Caco-2 (cell line): Measurements from ENCODE around the gene OAT. TPM values are rescaled to one million over a fixed set of nuclear protein-coding genes. Genes with fewer than 3 reads are reported as not detected.
A peak's percentile ranks its signal among the peaks of the same experiment; 100 is the strongest.

Experiments used
- BruUV-seq: library from RNA; stranded (reverse); fragments of 400-500 nt; replicated peaks from 2 replicates; lab custom pipeline; 2021; lab: Mats Ljungman, UMichigan
- CTCF ChIA-PET: fragments of 300-600 bp; sonication (Branson Sonifier 250); formaldehyde crosslinking; loops from one replicate; lab custom pipeline; 2022; ENCODE audit warnings: antibody characterized with exemption; lab: Charles Lee
- POLR2A ChIA-PET: fragments of 300-600 bp; sonication (Branson Sonifier 250); formaldehyde crosslinking; loops from one replicate; lab custom pipeline; 2022; ENCODE audit warnings: antibody characterized with exemption; lab: Charles Lee
- DNase-seq, 2 experiments: peaks; one replicate each; pipeline versions ENCODE4 v3.0.0 to v3.0.0-alpha.2; 2020 to 2022
- H3K27me3 ChIP-seq: replicated peaks from 2 replicates; pipeline ENCODE4 v1.6.0; 2011; ENCODE audit warnings: low read length; ENCODE audit not compliant: control insufficient read depth, insufficient read depth
- H3K36me3 ChIP-seq: 2 replicates; pipeline ENCODE4 v1.5.1; 2011; ENCODE audit warnings: low read length; ENCODE audit not compliant: control insufficient read depth, insufficient read depth
- H3K4me1 ChIP-seq: fragments of 250-450 bp; sonication (Bioruptor Pico); 2 replicates; pipeline ENCODE4 v1.5.1; 2020; ENCODE audit warnings: mild to moderate bottlenecking
- H3K4me3 ChIP-seq: 2 replicates; pipeline ENCODE4 v1.5.1; 2011; ENCODE audit warnings: low read depth, mild to moderate bottlenecking, control low read depth, low read length
- H3K9me3 ChIP-seq: fragments of 250-450 bp; sonication (Bioruptor Pico); 2 replicates; pipeline ENCODE4 v1.5.1; 2020; ENCODE audit warnings: mild to moderate bottlenecking, moderate library complexity
- H3K27ac Mint-ChIP-seq: one replicate; pipeline ENCODE4 v1.8.0; 2022; ENCODE audit warnings: mixed read lengths; ENCODE audit not compliant: unreplicated experiment
- H3K27me3 Mint-ChIP-seq: one replicate; pipeline ENCODE4 v1.8.0; 2022; ENCODE audit warnings: mixed read lengths; ENCODE audit not compliant: insufficient read depth, unreplicated experiment
- H3K36me3 Mint-ChIP-seq: one replicate; pipeline ENCODE4 v1.8.0; 2022; ENCODE audit warnings: mild to moderate bottlenecking, mixed read lengths; ENCODE audit not compliant: insufficient read depth, unreplicated experiment
- H3K4me1 Mint-ChIP-seq: one replicate; pipeline ENCODE4 v1.8.0; 2022; ENCODE audit warnings: low read depth, mixed read lengths; ENCODE audit not compliant: unreplicated experiment
- H3K4me3 Mint-ChIP-seq: one replicate; pipeline ENCODE4 v1.8.0; 2022; ENCODE audit warnings: mild to moderate bottlenecking, moderate library complexity, mixed read lengths; ENCODE audit not compliant: unreplicated experiment
- H3K9me3 Mint-ChIP-seq: one replicate; pipeline ENCODE4 v1.8.0; 2022; ENCODE audit warnings: mixed read lengths; ENCODE audit not compliant: unreplicated experiment
- intact Hi-C: fragments of 100-400 bp; cut with micrococcal nuclease; formaldehyde crosslinking; loops from one replicate; pipeline ENCODE4 v1.10.0; 2022; ENCODE audit not compliant: unreplicated experiment
- total RNA-seq: library from RNA; stranded (reverse); gene quantifications from 2 replicates; pipeline ENCODE4 v1.2.3, GENCODE V29; 2022
- TF ChIP-seq, protein P1 (sequence below), 2 experiments: fragments of 200-600 bp in 1 of 2; IDR thresholded peaks; 1 replicate in 1 of 2; 2 replicates in 1 of 2; pipeline versions ENCODE4 v1.5.1 to v1.8.0; 2011 to 2022; ENCODE audit warnings: antibody characterized with exemption in 1 of 2, control low read depth in 1 of 2, inconsistent platforms in 1 of 2, low read depth in 1 of 2, low read length in 1 of 2, mild to moderate bottlenecking in 1 of 2, moderate library complexity in 1 of 2; ENCODE audit not compliant: insufficient read depth in 1 of 2, severe bottlenecking in 1 of 2, unreplicated experiment in 1 of 2

Gene OAT
- total RNA-seq, 1 experiment from 2014 or later = 312 TPM

DNA sequence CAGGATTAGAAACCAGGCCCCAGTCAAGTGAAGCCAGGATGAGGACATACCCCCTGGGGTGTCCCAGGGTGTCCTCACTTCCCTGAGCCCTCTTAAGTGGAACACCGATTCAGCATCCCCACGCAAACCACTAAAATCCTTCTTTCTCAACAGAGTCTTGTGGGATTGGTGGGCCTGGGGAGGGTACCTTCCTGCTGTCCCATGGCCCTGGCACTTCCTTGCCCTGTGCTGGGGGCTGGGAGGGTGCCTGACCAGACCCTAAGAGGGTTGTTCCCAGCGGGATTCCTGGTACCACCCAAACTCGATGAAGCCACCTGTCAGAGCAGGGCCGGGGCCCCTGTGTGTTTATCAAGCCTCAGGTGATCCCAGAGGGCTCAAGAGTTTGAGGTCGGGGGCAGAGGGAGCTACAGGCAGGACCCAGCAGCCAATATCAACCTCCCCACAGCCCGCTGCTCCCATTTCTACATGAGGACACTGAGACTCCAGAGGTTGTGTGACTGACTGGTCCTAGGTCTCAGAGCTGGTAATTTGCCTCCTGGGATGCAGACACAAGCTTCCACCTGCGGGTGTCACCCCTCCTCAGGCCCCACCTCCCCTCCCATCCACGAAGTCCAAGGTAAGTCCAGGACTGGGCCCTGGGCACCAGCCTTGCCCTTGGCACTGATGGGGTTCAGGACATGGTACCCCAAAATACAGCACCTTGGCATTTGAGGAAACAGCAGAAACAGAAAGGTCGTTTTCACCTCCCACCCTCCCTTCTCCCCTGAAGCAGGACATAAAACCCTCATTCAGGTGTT is 31.4 kb downstream of the OAT start:
- Histone ChIP-seq H3K36me3 (no peaks in the 10 kb centered on the region), H3K27me3 (no peaks in the 10 kb centered on the region), H3K4me3 (no peak overlapping the region), H3K9me3 (no peaks in the 10 kb centered on the region), H3K4me1 (peaks cover 11% of the 10 kb centered on the region)
- Mint-ChIP-seq H3K4me3 (no peak overlapping the region), H3K4me1 (no peaks in the 10 kb centered on the region), H3K9me3 (no peaks in the 10 kb centered on the region), H3K27me3 (peaks cover 4% of the 10 kb centered on the region), H3K36me3 (no peaks in the 10 kb centered on the region), H3K27ac (no peak overlapping the region)
- DNase-seq = peak; percentile 47
- POLR2A ChIA-PET = no interaction called here
- intact Hi-C loops = loop anchor here (5.0 kb wide), 1 partner anchor 110 kb away; no protein-coding TSS in a partner anchor
- CTCF ChIA-PET = interaction anchor here (0.6 to 2.8 kb wide), 5 partner anchors 13 to 393 kb away, joined by 4 to 18 read pairs (median 5); no protein-coding TSS in a partner anchor
- no TSS peak for BruUV-seq
- TF ChIP-seq, protein P1, sequence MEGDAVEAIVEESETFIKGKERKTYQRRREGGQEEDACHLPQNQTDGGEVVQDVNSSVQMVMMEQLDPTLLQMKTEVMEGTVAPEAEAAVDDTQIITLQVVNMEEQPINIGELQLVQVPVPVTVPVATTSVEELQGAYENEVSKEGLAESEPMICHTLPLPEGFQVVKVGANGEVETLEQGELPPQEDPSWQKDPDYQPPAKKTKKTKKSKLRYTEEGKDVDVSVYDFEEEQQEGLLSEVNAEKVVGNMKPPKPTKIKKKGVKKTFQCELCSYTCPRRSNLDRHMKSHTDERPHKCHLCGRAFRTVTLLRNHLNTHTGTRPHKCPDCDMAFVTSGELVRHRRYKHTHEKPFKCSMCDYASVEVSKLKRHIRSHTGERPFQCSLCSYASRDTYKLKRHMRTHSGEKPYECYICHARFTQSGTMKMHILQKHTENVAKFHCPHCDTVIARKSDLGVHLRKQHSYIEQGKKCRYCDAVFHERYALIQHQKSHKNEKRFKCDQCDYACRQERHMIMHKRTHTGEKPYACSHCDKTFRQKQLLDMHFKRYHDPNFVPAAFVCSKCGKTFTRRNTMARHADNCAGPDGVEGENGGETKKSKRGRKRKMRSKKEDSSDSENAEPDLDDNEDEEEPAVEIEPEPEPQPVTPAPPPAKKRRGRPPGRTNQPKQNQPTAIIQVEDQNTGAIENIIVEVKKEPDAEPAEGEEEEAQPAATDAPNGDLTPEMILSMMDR (IDR thresholded peaks at IDR 0.05; ENCODE audit: insufficient read depth in 1 of 2, low read depth in 1 of 2, low read length in 1 of 2, severe bottlenecking in 1 of 2, unreplicated experiment in 1 of 2) = peak in 1 of 2 experiments; percentile 34

DNA sequence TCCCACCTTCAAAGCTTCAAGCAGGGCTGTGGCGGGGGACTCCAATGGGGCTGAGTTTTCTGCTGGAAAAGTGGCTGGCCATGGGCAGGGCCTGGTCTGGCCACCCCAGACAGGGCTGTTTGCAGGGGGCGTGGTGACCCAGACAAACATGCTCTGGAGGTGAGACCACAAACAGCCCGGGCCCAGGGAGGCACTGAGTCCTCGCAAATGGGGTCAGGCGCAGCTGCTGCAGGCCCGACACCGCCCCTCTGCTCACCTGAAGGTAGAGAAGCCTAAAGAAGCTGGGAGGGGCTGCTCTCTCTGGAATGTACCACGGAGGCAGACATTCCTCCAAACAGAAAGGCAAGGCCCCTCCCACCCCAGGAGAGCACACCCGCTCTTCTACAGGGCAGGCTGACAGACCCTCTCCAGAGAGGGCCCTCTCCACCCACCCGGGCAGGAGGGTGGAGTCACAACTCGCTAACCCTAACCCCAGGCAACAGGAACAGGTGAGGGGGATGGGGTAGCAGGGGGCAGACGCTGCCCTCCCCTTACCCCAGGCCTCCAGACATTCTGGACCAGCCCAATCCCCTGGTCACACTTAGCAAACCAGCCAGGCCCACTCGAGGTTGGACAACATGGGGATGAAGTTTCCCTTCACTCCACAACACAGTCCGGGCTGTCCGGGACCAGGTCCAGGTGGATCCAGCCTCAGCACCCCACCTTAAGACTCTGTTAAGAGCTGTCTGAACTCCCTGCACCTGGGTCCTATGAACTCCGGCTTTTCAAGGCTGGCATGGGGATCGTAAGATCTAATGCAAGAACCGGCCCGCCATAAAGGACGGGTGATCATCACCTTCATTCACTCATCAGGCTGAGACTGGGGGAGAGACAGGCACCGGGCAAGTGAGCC is 32.3 kb downstream of the OAT start:
- peak; percentile 48 to 59 for DNase-seq
- H3K36me3 ChIP-seq = no peaks in the 10 kb centered on the region
- intact Hi-C loops = loop anchor here (5.0 kb wide), 1 partner anchor 109 kb away; no protein-coding TSS in a partner anchor

More for the DNA sequence above, 32.3 kb downstream of the OAT start:
- Mint-ChIP-seq H3K9me3 (no peaks in the 10 kb centered on the region), H3K4me3 (no peak overlapping the region), H3K27ac (no peak overlapping the region), H3K4me1 (no peaks in the 10 kb centered on the region), H3K36me3 (no peaks in the 10 kb centered on the region), H3K27me3 (peaks cover 4% of the 10 kb centered on the region)
- H3K27me3 ChIP-seq = no peaks in the 10 kb centered on the region
- peaks cover 11% of the 10 kb centered on the region for H3K4me1 ChIP-seq
- BruUV-seq = no TSS peak
- H3K9me3 ChIP-seq = no peaks in the 10 kb centered on the region
- CTCF ChIA-PET = interaction anchor here (2.8 kb wide), 1 partner anchor 392 kb away, joined by 18 read pairs; no protein-coding TSS in a partner anchor
- H3K4me3 ChIP-seq = no peak overlapping the region
- TF ChIP-seq, protein P1 (IDR thresholded peaks at IDR 0.05; ENCODE audit: insufficient read depth in 1 of 2, low read depth in 1 of 2, low read length in 1 of 2, severe bottlenecking in 1 of 2, unreplicated experiment in 1 of 2) = no peak
- POLR2A ChIA-PET = no interaction called here
